Peyer's patch (tissue), 4 donors: ENCODE data around the gene THRB. TPM values are rescaled to one million over a fixed set of nuclear protein-coding genes. Genes with fewer than 3 reads are reported as not detected.

Experiments used
- DNase-seq, 3 donors: peaks; one replicate each; pipeline ENCODE4 v3.0.0-alpha.2; 2017 to 2019
- H3K27ac ChIP-seq, 4 donors: fragments of 200-600 bp; sonication (generic); one replicate each; pipeline ENCODE4 v1.5.1; 2016 to 2019
- H3K27me3 ChIP-seq, 2 donors: fragments of 200-600 bp; sonication (generic); one replicate each; pipeline ENCODE4 v1.5.1; 2019
- H3K36me3 ChIP-seq, 3 donors: fragments of 200-600 bp; sonication (generic); one replicate each; pipeline ENCODE4 v1.5.1; 2016 to 2019
- H3K4me1 ChIP-seq, 4 donors: fragments of 200-600 bp; sonication (generic); one replicate each; pipeline ENCODE4 v1.5.1; 2016 to 2019
- H3K4me3 ChIP-seq, 4 donors: fragments of 200-600 bp; sonication (generic); 1 replicate in 3 of 4; 2 replicates in 1 of 4; pipeline ENCODE4 v1.5.1; 2016 to 2019; ENCODE audit warnings: mild to moderate bottlenecking in 1 of 4
- H3K9me3 ChIP-seq, 4 donors: fragments of 200-600 bp; sonication (generic); one replicate each; pipeline ENCODE4 v1.5.1; 2016 to 2019; ENCODE audit warnings: mild to moderate bottlenecking in 1 of 4
- POLR2A ChIP-seq, 2 donors: fragments of 450-650 bp; IDR thresholded peaks; one replicate each; pipeline ENCODE4 v1.5.1; 2017; ENCODE audit warnings: antibody characterized with exemption in 2 of 2, mild to moderate bottlenecking in 2 of 2, moderate library complexity in 2 of 2
- total RNA-seq, 4 donors: library from RNA; depleted of rRNA; stranded (reverse); fragments of >200 nt; gene quantifications; one replicate each; pipeline ENCODE4 v1.1.0, GENCODE V29; 2016
- TF ChIP-seq, protein P1 (sequence below), 6 experiments: fragments of 450-650 bp in 4 of 6; fragments of 200-600 bp in 2 of 6; sonication (generic) in 1 of 6; IDR thresholded peaks; one replicate each; pipeline ENCODE4 v1.5.1; 2017 to 2019; ENCODE audit warnings: antibody characterized with exemption in 6 of 6, mild to moderate bottlenecking in 3 of 6, moderate library complexity in 1 of 6

THRB gene
- total RNA-seq, 4 donors from 2014 or later: 2.6 to 13.2 (median 8.4) TPM

DNA sequence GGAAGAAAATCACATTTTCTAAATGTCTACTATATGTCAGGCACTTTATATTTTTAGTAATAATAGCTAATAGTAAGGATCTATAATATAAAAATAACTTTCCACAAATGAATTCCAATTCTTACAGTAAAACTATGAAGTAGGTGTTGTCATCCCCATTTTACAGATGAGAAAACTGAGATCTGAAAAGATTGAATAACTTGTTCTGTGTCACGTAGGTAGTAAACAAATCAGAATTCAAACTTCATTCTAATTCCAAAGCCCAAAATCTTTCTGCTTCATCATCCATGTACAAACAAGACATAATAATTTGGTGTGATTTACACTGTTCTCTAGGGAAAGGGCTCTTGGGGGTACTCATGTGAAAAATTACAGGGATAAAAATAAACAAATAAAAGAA lies 130.3 kb downstream of the THRB start:
- TF ChIP-seq, protein P1, sequence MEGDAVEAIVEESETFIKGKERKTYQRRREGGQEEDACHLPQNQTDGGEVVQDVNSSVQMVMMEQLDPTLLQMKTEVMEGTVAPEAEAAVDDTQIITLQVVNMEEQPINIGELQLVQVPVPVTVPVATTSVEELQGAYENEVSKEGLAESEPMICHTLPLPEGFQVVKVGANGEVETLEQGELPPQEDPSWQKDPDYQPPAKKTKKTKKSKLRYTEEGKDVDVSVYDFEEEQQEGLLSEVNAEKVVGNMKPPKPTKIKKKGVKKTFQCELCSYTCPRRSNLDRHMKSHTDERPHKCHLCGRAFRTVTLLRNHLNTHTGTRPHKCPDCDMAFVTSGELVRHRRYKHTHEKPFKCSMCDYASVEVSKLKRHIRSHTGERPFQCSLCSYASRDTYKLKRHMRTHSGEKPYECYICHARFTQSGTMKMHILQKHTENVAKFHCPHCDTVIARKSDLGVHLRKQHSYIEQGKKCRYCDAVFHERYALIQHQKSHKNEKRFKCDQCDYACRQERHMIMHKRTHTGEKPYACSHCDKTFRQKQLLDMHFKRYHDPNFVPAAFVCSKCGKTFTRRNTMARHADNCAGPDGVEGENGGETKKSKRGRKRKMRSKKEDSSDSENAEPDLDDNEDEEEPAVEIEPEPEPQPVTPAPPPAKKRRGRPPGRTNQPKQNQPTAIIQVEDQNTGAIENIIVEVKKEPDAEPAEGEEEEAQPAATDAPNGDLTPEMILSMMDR (IDR thresholded peaks at IDR 0.05): no peak
- no peak for TF ChIP-seq POLR2A (IDR thresholded peaks at IDR 0.05)
- H3K4me1 ChIP-seq: peaks cover 0 to 42% (median 4%) of the 10 kb centered on the region in 4 donors
- H3K4me3 ChIP-seq: no peak overlapping the region
- no peaks in the 10 kb centered on the region for H3K9me3 ChIP-seq
- H3K36me3 ChIP-seq: no peaks in the 10 kb centered on the region
- H3K27ac ChIP-seq: no peak overlapping the region
- H3K27me3 ChIP-seq: no peaks in the 10 kb centered on the region
- DNase-seq: no peak

DNA sequence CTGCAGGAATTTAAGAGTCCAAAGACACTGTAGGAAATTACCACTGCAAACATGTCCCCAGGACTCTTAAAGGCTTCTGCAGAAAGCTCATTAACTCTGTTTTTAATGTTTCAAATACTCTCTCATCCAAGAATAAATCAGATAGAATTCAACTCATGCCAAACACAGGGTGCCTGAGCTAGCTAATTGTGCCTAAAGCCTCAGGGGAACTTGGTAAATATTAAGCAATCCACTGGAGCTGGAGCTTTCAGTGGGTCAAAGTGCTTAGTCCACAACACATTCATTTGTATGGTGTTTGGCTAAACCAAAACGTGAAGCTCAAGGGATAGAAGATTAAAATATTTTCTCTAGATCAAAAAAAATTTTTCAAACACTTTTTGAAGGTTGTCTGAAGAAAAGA lies 131.4 kb downstream of the THRB start:
- Histone ChIP-seq H3K36me3 (no peaks in the 10 kb centered on the region), H3K9me3 (no peaks in the 10 kb centered on the region), H3K27me3 (no peaks in the 10 kb centered on the region), H3K4me1 (peaks cover 0 to 36% (median 4%) of the 10 kb centered on the region in 4 donors), H3K4me3 (no peak overlapping the region), H3K27ac (no peak overlapping the region)
- DNase-seq: no peak
- no peak for TF ChIP-seq POLR2A (IDR thresholded peaks at IDR 0.05)
- TF ChIP-seq, protein P1 (IDR thresholded peaks at IDR 0.05): no peak

DNA sequence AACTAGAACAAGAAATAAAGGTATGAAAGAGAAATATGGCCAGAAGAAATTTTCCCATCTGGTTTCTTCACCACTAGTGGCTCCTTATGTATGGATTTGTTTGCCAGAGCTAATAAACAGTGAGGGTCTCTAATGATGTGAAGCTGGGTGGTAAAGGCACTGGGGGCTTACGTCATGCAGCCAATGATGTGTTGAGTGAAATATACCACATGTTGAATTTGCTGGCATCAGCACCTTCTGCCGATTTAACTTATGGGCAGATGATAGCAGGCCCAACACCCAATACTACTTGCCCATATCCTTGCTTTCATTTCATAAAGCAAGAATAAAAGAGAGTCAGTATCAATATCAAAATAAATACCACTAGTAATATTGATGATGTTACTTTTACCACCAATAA lies 133.0 kb downstream of the THRB start:
- TF ChIP-seq POLR2A (IDR thresholded peaks at IDR 0.05): no peak
- TF ChIP-seq, protein P1 (IDR thresholded peaks at IDR 0.05): no peak
- no peaks in the 10 kb centered on the region for H3K27me3 ChIP-seq
- H3K4me3 ChIP-seq: no peak overlapping the region
- H3K9me3 ChIP-seq: no peaks in the 10 kb centered on the region
- peaks cover 0 to 23% (median 2%) of the 10 kb centered on the region in 4 donors for H3K4me1 ChIP-seq
- DNase-seq: no peak
- H3K27ac ChIP-seq: no peak overlapping the region
- H3K36me3 ChIP-seq: no peaks in the 10 kb centered on the region

DNA sequence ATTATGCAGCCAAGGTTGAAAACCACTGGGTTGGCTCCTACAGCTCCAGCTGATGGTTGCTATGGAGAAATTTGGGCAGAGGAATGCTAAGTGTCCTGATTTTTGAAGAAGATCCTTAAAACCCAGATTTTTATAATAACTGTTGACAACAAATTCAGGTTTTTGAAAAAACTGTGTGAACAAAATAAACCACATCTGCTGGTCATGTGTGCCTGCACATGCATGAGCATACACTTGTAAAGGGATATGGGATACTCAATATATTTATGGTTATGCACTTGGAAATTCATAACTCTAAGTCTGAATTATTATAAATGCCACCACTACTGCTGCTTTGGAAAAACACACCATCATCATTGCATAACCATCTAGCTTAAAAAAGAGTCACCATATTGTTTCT lies 133.7 kb downstream of the THRB start:
- DNase-seq: no peak
- TF ChIP-seq, protein P1 (IDR thresholded peaks at IDR 0.05): no peak
- TF ChIP-seq POLR2A (IDR thresholded peaks at IDR 0.05): no peak
- Histone ChIP-seq H3K9me3 (no peaks in the 10 kb centered on the region), H3K36me3 (no peaks in the 10 kb centered on the region), H3K27me3 (no peaks in the 10 kb centered on the region), H3K4me3 (no peak overlapping the region), H3K27ac (no peak overlapping the region), H3K4me1 (peaks cover 0 to 20% (median 2%) of the 10 kb centered on the region in 4 donors)

DNA sequence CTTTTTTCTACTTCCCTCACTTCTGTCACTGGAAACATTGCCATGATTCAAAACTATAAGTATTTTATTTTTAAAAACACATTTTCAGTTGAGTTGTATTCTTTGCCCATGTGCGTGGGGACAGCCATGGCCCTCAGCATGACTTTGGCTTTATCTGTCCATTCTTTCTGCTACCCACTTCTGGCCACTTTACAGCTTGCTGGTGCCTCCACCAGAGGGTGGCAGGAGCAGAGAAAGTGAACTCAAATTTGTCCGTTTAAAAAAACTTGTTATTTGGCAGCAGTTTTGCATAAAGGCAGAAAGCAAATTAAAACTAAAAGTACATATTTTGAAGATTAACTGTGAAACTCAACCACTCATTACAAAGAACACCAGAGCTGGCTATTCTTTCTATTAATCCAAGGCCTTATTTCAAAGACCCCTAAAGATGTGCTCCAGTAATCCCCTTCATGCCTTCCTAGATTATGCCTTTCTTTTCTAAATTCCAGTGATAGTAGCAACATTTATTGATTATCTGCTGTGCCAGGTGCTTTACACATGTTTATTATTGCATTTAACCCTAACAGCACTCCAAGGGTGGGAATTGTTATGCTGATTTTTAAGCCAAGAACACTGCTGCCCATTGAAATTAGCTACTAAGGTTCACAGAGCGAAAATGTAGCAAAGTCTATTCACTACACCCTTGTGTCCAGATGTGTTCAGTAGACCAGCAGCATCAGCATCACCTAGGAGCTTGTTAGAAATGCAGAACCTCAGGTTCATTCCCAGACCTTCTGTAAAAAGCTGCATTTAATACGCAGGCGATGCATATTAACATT lies 134.8 kb downstream of the THRB start:
- no peaks in the 10 kb centered on the region for H3K27me3 ChIP-seq
- no peak overlapping the region for H3K4me3 ChIP-seq
- H3K27ac ChIP-seq: no peak overlapping the region
- no peaks in the 10 kb centered on the region for H3K36me3 ChIP-seq
- H3K4me1 ChIP-seq: peaks cover 0 to 11% (median 0%) of the 10 kb centered on the region in 4 donors
- DNase-seq: no peak
- H3K9me3 ChIP-seq: no peaks in the 10 kb centered on the region
- TF ChIP-seq, protein P1 (IDR thresholded peaks at IDR 0.05): peak in 2 of 6 experiments; percentile 11 to 22
- TF ChIP-seq POLR2A (IDR thresholded peaks at IDR 0.05): no peak
